Measurements from ENCODE around the gene SNX21. TPM values are rescaled to one million over a fixed set of nuclear protein-coding genes. Genes with fewer than 3 reads are reported as not detected.

Gene SNX21
- polyA plus RNA-seq, 2 of the 4 experiments (the other 2 are of a cell fraction), result 4.0 to 7.0 TPM

DNA sequence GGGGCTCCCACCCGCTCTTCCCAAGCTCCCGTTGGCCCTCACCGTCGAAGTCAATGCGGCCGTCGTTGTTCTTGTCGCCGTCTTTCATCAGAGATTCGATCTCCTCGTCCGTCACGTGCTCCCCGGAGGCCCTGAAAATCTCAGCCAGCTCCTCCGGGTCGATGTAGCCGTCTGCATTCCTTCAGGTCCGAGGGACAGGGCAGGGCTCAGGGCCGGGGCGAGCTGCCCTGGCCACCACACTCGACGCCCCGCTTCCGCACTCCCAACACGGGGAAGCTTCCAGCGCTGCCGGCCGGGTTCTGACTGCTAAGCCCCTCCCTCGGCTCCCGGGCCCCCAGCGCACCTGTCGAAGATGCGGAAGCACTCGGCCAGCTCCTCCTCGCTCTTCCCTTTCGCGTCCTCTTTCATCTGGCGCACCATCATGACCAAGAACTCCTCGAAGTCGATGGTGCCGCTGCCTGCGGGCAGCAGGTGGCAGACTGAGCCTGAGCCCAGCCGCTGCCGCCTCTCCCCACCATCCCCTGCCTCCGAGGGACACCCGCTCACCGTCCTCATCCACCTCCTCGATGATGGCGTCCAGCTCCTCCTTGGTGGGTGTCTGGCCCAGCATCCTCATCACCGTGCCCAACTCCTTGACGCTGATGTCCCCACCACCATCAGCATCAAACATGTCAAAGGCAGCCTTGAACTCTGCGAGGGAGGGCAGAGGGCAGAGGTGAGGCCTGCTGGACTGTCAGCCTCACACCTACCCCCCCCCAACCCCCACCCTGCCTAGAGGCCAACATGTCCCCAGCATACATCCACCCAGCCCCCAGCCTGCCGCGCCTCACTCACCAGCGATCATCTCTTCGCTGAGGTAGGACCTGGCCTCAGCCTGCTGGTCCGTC, 9.4 kb upstream of the SNX21 start:
- ATAC-seq, result peak; percentile 40 to 71; a peak in 3 of 6 replicates
- no peak for FAIRE-seq
- Histone ChIP-seq H3K9me3 (no peaks in the 10 kb centered on the region), H3K4me2 (no peak overlapping the region), H3K4me3 (no peak overlapping the region), H3K4me1 (peaks cover 10% of the 10 kb centered on the region; the same call in 2 of the 3 replicates), H3K27ac (no peak overlapping the region)
- peak in 1 of 2 experiments; percentile 49 for DNase-seq (ENCODE audit: low read depth in 1 of 2, low spot score in 1 of 2)
- 73% methylated on average over 50 of the region's 57 CpGs for WGBS (ENCODE audit: missing lambda C conversion rate)
- ChIA-PET POLR2A (interaction anchor here (0.9 kb wide), 1 partner anchor 59 kb away, joined by 3 read pairs; no protein-coding TSS in a partner anchor), CTCF (interaction anchor here (0.9 to 1.7 kb wide), 9 partner anchors 9 to 190 kb away, joined by 3 to 8 read pairs (median 3); partner anchors contain the start of gene SNX21)
- no peak for TF ChIP-seq FOSL2 (IDR thresholded peaks at IDR 0.05)
- TF ChIP-seq FOSL2 (CRISPR knock-in tag; IDR thresholded peaks at IDR 0.05), result no peak
- TF ChIP-seq SMC3 (IDR thresholded peaks at IDR 0.05), result 0 out of 3 replicates have a peak, but pooled peaks have one; percentile 18
- peak; percentile 40 to 57 for TF ChIP-seq RAD21 (conservative IDR thresholded peaks at IDR 0.05 in 1 of 2, IDR thresholded peaks at IDR 0.05 in 1 of 2)
- no peak for TF ChIP-seq KDM5A (IDR thresholded peaks at IDR 0.05)

DNA sequence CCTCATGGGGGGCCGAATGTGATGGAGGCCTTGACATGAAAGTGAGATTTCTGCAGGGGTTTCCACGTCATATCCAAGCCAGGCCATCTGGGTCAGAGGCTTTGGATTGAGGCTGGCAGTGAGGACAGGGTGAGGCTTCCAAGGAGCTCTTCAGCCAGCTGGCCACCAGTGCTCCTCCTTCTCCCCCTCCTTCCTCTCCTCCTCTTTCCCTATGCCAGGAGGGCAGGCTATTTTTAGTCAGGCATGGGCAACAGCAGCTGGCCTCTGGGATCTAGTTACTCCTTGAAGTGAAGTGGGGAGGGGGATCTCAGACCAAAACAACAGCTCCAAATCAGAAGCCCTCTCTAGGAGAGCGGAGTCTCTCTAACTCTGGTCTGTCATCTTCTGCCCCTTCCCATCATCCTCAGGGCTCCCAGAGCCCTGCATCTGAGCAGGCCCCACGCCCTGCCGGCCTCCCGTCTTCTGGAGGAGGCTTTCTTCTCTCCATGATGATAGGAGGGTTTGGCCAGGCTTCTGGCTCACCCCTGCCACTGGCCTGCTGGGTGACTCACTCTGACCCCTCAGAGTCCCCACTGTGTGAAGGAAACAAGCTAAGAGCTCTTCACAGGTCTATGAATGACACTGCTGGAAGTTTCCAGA, 7.1 kb upstream of the SNX21 start:
- 0 out of 6 replicates have a peak overlapping the region, but pooled peaks of 1 of the 2 experiments have one; percentile 6 for H3K27ac ChIP-seq
- no peak for FAIRE-seq
- ChIA-PET POLR2A (interaction anchor here (1.6 kb wide), 1 partner anchor 54 kb away, joined by 4 read pairs; the partner anchor contains the start of gene ZSWIM1), CTCF (interaction anchor here (1.2 to 1.6 kb wide), 4 partner anchors 10 to 143 kb away, joined by 3 to 7 read pairs (median 4); no protein-coding TSS in a partner anchor)
- 66% methylated on average over 6 of the region's 6 CpGs for WGBS (ENCODE audit: missing lambda C conversion rate)
- peaks cover 10% of the 10 kb centered on the region; the same call in 2 of the 3 replicates for H3K4me1 ChIP-seq
- DNase-seq (ENCODE audit: low read depth in 1 of 2, low spot score in 1 of 2), result no peak
- H3K4me2 ChIP-seq, result no peak overlapping the region
- ATAC-seq, result peak in 1 of 2 experiments; percentile 18; a peak in 1 of 6 replicates
- no peak overlapping the region for H3K4me3 ChIP-seq
- TF ChIP-seq EP300 (IDR thresholded peaks at IDR 0.05) (no peak), ZNF302 (CRISPR knock-in tag; IDR thresholded peaks at IDR 0.05) (no peak), HOXA7 (CRISPR knock-in tag; IDR thresholded peaks at IDR 0.05) (no peak), GATA3 (IDR thresholded peaks at IDR 0.05; ENCODE audit: borderline replicate concordance) (no peak), POLR2A (IDR thresholded peaks at IDR 0.05; ENCODE audit: low read length) (no peak), CHD4 (IDR thresholded peaks at IDR 0.05; ENCODE audit: borderline replicate concordance) (no peak), RNF2 (IDR thresholded peaks at IDR 0.05; ENCODE audit: borderline replicate concordance, low read depth) (no peak), PHF8 (IDR thresholded peaks at IDR 0.05; ENCODE audit: borderline replicate concordance, low read depth) (no peak), RARB (CRISPR knock-in tag; IDR thresholded peaks at IDR 0.05) (no peak), MAFK (IDR thresholded peaks at IDR 0.05; ENCODE audit: partially characterized antibody) (no peak), CEBPB (IDR thresholded peaks at IDR 0.05) (no peak), SREBF2 (IDR thresholded peaks at IDR 0.05) (no peak), ZFP36 (IDR thresholded peaks at IDR 0.05; ENCODE audit: borderline replicate concordance, partially characterized antibody) (no peak), BHLHE40 (IDR thresholded peaks at IDR 0.05; ENCODE audit: low read depth, low read length) (no peak), NFE2L2 (conservative IDR thresholded peaks at IDR 0.05; ENCODE audit: low read length) (no peak), CHD2 (IDR thresholded peaks at IDR 0.05; ENCODE audit: low read length, partially characterized antibody) (no peak), FOXS1 (CRISPR knock-in tag; IDR thresholded peaks at IDR 0.05) (no peak), RAD21 (conservative IDR thresholded peaks at IDR 0.05 in 1 of 2, IDR thresholded peaks at IDR 0.05 in 1 of 2) (no peak)
- TF ChIP-seq, protein P1, sequence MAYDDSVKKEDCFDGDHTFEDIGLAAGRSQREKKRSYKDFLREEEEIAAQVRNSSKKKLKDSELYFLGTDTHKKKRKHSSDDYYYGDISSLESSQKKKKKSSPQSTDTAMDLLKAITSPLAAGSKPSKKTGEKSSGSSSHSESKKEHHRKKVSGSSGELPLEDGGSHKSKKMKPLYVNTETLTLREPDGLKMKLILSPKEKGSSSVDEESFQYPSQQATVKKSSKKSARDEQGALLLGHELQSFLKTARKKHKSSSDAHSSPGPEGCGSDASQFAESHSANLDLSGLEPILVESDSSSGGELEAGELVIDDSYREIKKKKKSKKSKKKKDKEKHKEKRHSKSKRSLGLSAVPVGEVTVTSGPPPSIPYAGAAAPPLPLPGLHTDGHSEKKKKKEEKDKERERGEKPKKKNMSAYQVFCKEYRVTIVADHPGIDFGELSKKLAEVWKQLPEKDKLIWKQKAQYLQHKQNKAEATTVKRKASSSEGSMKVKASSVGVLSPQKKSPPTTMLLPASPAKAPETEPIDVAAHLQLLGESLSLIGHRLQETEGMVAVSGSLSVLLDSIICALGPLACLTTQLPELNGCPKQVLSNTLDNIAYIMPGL (CRISPR knock-in tag; IDR thresholded peaks at IDR 0.05; ENCODE audit: borderline replicate concordance), result no peak
- TF ChIP-seq, protein P2, sequence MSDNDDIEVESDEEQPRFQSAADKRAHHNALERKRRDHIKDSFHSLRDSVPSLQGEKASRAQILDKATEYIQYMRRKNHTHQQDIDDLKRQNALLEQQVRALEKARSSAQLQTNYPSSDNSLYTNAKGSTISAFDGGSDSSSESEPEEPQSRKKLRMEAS (IDR thresholded peaks at IDR 0.05), result no peak
- no peaks in the 10 kb centered on the region for H3K9me3 ChIP-seq

Data from A549 (cell line).